Osteocyte (in vitro differentiated cells): ENCODE results near the gene CNN2. TPM values are rescaled to one million over a fixed set of nuclear protein-coding genes. Genes with fewer than 3 reads are reported as not detected.

Experiments used
- DNase-seq: peaks from one replicate; pipeline ENCODE4 v3.0.0; 2021; ENCODE audit warnings: mixed read lengths; ENCODE audit not compliant: unreplicated experiment; ENCODE audit errors: extremely low spot score
- H3K27ac Mint-ChIP-seq: one replicate; pipeline ENCODE4 v1.8.0; 2021; ENCODE audit warnings: mild to moderate bottlenecking, mixed read lengths; ENCODE audit not compliant: unreplicated experiment
- H3K27me3 Mint-ChIP-seq: one replicate; pipeline ENCODE4 v1.8.0; 2021; ENCODE audit warnings: mixed read lengths; ENCODE audit not compliant: unreplicated experiment
- H3K36me3 Mint-ChIP-seq: one replicate; pipeline ENCODE4 v1.8.0; 2021; ENCODE audit warnings: mixed read lengths; ENCODE audit not compliant: unreplicated experiment
- H3K4me1 Mint-ChIP-seq: one replicate; pipeline ENCODE4 v1.8.0; 2021; ENCODE audit warnings: mixed read lengths; ENCODE audit not compliant: unreplicated experiment
- H3K4me3 Mint-ChIP-seq: one replicate; pipeline ENCODE4 v1.8.0; 2021; ENCODE audit warnings: mild to moderate bottlenecking, moderate library complexity, mixed read lengths; ENCODE audit not compliant: unreplicated experiment
- H3K9me3 Mint-ChIP-seq: one replicate; pipeline ENCODE4 v1.8.0; 2021; ENCODE audit warnings: mixed read lengths; ENCODE audit not compliant: unreplicated experiment
- total RNA-seq: library from RNA; stranded (reverse); gene quantifications from 2 replicates; pipeline ENCODE4 v1.2.1, GENCODE V29; 2021
- TF ChIP-seq, protein P1 (sequence below): fragments of 200-600 bp; sonication (generic); IDR thresholded peaks from 2 replicates; pipeline ENCODE4 v1.5.0; 2021; ENCODE audit warnings: antibody characterized with exemption, mild to moderate bottlenecking, moderate library complexity

CNN2 gene
- total RNA-seq, 1 donor from 2014 or later = 327 TPM

DNA sequence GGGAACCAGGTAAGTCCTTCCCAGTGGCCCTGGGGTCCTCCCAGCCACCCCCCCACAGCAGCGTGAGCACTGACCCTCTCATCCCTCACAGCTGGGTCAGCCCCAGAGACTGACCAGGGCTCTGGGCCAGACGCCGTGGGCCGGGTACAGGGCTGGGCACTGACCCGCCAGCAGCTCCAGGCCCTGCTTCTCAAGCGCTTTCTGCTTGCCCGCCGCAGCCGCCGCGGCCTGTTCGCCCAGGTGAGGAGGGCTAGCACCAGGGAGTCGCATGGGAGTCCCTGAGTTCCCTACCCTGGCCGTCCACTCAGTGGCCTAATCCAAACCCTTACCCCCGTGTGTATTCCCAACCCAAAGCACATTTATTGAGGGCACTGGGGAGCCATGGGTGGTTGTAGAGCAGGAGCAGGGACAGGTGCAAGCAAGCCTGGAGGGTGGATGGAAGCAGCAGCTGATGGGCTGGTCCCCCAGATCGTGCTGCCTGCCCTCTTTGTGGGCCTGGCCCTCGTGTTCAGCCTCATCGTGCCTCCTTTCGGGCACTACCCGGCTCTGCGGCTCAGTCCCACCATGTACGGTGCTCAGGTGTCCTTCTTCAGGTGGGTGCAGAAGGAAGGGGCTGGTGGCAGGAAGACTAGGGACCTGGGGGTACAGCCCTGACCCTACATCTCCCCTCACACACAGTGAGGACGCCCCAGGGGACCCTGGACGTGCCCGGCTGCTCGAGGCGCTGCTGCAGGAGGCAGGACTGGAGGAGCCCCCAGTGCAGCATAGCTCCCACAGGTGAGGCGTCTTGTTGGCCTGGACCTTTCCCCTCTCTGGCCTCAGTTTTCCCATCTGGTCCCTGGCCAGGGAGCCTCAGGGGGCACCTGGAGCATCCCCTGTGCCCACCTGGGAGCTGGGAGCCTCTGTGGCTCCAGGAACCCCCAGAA is 28.0 kb downstream of the CNN2 start:
- Mint-ChIP-seq H3K4me3 (no peak overlapping the region), H3K9me3 (no peaks in the 10 kb centered on the region), H3K36me3 (no peaks in the 10 kb centered on the region), H3K27ac (no peak overlapping the region), H3K27me3 (no peaks in the 10 kb centered on the region), H3K4me1 (no peaks in the 10 kb centered on the region)
- no peak for DNase-seq
- TF ChIP-seq, protein P1, sequence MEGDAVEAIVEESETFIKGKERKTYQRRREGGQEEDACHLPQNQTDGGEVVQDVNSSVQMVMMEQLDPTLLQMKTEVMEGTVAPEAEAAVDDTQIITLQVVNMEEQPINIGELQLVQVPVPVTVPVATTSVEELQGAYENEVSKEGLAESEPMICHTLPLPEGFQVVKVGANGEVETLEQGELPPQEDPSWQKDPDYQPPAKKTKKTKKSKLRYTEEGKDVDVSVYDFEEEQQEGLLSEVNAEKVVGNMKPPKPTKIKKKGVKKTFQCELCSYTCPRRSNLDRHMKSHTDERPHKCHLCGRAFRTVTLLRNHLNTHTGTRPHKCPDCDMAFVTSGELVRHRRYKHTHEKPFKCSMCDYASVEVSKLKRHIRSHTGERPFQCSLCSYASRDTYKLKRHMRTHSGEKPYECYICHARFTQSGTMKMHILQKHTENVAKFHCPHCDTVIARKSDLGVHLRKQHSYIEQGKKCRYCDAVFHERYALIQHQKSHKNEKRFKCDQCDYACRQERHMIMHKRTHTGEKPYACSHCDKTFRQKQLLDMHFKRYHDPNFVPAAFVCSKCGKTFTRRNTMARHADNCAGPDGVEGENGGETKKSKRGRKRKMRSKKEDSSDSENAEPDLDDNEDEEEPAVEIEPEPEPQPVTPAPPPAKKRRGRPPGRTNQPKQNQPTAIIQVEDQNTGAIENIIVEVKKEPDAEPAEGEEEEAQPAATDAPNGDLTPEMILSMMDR = no peak

DNA sequence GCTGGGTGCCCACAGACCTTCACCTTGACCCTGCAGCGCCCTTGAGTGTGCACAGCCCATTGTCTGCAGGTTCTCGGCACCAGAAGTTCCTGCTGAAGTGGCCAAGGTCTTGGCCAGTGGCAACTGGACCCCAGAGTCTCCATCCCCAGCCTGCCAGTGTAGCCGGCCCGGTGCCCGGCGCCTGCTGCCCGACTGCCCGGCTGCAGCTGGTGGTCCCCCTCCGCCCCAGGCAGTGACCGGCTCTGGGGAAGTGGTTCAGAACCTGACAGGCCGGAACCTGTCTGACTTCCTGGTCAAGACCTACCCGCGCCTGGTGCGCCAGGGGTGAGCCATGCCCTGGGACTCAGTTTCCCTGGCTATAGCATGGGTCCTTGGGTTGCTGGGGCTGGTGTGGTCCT is 28.6 kb downstream of the CNN2 start:
- no peaks in the 10 kb centered on the region for H3K36me3 Mint-ChIP-seq
- no peak overlapping the region for H3K4me3 Mint-ChIP-seq
- DNase-seq = no peak
- TF ChIP-seq, protein P1 = no peak
- H3K9me3 Mint-ChIP-seq = no peaks in the 10 kb centered on the region
- no peak overlapping the region for H3K27ac Mint-ChIP-seq
- no peaks in the 10 kb centered on the region for H3K4me1 Mint-ChIP-seq
- H3K27me3 Mint-ChIP-seq = no peaks in the 10 kb centered on the region

DNA sequence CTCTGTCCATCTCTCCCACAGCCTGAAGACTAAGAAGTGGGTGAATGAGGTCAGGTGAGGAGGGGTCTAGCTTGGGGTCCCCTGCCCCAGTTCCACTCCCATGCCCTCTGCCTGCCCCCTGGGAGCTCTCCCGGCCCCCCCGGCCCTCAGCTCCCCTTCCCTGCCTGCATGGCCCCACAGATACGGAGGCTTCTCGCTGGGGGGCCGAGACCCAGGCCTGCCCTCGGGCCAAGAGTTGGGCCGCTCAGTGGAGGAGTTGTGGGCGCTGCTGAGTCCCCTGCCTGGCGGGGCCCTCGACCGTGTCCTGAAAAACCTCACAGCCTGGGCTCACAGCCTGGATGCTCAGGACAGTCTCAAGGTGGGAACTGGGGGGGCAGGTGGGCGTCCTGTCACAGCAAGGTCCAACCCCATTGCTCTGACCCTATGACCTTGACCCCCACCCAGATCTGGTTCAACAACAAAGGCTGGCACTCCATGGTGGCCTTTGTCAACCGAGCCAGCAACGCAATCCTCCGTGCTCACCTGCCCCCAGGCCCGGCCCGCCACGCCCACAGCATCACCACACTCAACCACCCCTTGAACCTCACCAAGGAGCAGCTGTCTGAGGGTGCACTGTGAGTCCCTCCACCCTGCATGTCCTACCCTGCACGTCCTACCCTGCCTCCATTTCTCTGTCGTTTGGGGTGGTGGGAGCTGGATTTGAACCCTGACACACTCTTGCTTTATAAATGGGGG is 29.6 kb downstream of the CNN2 start:
- H3K4me3 Mint-ChIP-seq = no peak overlapping the region
- no peaks in the 10 kb centered on the region for H3K36me3 Mint-ChIP-seq
- DNase-seq = no peak
- no peaks in the 10 kb centered on the region for H3K4me1 Mint-ChIP-seq
- TF ChIP-seq, protein P1 = no peak
- H3K9me3 Mint-ChIP-seq = no peaks in the 10 kb centered on the region
- H3K27ac Mint-ChIP-seq = no peak overlapping the region
- H3K27me3 Mint-ChIP-seq = no peaks in the 10 kb centered on the region

DNA sequence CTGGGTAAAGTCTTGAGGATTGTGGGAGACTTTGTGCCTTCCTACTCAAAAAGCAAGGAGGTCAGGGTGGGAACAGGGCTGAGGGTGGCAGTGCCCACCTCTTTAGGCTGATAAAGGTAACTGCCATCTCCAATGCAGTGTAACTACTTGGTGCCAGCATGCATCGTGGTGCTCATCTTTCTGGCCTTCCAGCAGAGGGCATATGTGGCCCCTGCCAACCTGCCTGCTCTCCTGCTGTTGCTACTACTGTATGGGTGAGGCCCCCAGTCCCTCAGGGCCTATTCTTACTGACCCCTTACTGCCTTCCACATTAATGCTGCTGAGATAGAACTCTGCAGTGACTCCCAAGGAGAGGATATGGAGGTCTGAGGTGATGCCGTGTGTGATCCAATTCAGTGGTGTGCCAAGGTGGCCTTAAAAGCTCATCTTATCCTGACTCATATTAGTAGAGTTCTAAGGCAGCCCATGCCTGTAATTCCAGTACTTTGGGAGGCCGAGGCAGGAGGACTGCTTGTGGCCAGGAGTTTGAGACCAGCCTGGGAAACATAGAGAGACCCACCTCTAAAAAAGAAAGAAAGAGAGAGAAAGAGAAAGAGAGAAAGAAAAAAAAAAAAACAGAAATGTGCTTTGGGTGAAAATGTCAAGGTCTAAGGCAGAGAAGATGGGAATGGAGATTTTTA is 30.9 kb downstream of the CNN2 start:
- TF ChIP-seq, protein P1 = peak; percentile 57
- H3K27me3 Mint-ChIP-seq = no peaks in the 10 kb centered on the region
- no peak for DNase-seq
- H3K4me3 Mint-ChIP-seq = no peak overlapping the region
- H3K4me1 Mint-ChIP-seq = no peaks in the 10 kb centered on the region
- H3K36me3 Mint-ChIP-seq = no peaks in the 10 kb centered on the region
- H3K27ac Mint-ChIP-seq = no peak overlapping the region
- H3K9me3 Mint-ChIP-seq = no peaks in the 10 kb centered on the region
